HG03342 (cell line): ENCODE data around the gene DYNLL2.
"Not testable (repeated sequence)": the region's sequence is repeated elsewhere in the genome, so short reads cannot be mapped to it uniquely, and the experiment has no call there.

Source experiments
- ATAC-seq: cut with Tn5 transposase; IDR thresholded peaks from one replicate; pipeline ENCODE4 v1.9.1; 2021; ENCODE audit warnings: mild to moderate bottlenecking, moderate library complexity; ENCODE audit not compliant: unreplicated experiment

DYNLL2 gene

GRCh38 chr17:58100506-58100905 is 17.3 kb downstream of the DYNLL2 start:
- no peak for ATAC-seq

GRCh38 chr17:58101898-58102297 is 18.7 kb downstream of the DYNLL2 start:
- ATAC-seq, result not testable (repeated sequence)

DNA sequence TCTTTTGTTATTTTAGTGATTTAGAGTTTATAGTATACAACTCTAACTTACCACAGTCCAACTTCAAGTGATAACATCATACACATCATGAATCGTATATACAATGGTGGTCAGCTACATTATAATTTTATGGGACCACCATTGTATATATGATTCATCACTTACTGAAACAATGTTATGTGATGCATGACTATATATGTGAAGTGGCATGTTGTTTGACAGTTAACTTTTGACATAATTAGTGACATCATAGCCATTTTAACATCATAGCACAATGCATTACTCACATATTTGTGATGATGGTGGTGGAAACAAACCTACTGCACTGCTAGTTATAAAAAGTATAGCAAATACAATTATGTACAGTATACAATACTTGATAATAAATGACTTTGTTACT is 21.9 kb downstream of the DYNLL2 start:
- ATAC-seq, result no peak

DNA sequence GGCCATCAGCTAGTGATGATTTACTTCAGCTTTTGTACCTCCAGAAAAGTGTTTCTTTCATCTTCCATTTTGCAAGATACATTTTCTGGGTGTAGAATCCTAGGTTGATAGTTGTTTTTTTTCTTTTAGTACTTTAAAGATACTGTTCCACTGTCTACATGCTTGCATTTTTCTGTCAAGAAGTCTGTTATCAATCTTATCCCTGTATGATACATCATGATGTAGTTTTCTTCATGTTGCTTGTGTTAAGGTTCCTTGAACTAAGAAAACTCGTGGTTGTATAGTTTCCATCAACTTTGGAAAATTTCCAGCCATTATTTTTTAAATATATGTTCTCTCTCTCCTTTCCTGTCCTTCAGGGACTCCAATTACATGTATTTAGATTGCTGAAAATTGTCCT is 24.1 kb downstream of the DYNLL2 start:
- no peak for ATAC-seq

GRCh38 chr17:58109197-58109596 is 26.0 kb downstream of the DYNLL2 start:
- no peak for ATAC-seq

- ATAC-seq, result no peak
These were observed 26.8 kb downstream of the DYNLL2 start for GRCh38 chr17:58110012-58110411.

DNA sequence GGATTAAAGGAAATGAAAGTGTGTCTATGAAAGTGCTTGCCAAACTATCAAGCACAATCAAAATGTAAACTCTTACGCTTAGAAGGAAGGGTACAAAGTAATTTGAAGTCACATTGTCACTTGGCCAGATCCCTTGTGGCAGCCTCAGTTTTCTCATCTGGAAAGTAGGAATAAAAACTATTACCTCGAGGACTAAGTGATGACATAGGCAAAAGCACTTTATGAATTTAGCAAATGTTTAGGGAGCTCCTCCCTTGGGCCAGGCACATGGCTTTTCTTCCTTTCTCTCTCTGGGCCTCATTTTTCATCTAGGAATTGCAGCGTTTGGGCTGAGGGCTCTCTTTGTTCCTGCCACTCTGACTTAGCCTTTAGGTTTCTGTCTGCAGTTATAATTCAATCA is 28.5 kb downstream of the DYNLL2 start:
- ATAC-seq, result no peak

- ATAC-seq, result no peak
These were observed 29.9 kb downstream of the DYNLL2 start for GRCh38 chr17:58112970-58113631.

- no peak for ATAC-seq
These were observed 30.7 kb downstream of the DYNLL2 start for GRCh38 chr17:58113947-58114346.

DNA sequence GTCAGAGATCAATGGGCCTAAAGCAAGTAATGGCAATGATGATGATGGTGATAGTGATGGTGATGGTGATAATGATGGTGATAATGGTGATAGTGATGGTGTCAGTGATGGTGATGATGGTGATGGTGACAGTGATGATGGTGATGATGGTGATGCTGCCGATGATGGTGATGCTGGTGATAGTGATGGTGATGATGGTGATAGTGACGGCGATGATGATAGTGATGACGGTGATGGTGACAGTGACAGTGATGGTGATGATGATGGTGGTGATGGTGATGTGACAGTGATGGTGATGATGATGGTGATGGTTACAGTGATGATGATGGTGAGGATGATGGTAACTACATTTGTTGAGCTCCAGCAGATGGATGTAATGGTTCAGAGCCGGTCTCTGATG is 34.2 kb downstream of the DYNLL2 start:
- no peak for ATAC-seq

- no peak for ATAC-seq
These were observed 36.3 kb downstream of the DYNLL2 start for GRCh38 chr17:58119491-58119890.

GRCh38 chr17:58120195-58120822 is 37.1 kb downstream of the DYNLL2 start:
- no peak for ATAC-seq

GRCh38 chr17:58121925-58122324 is 38.7 kb downstream of the DYNLL2 start:
- no peak for ATAC-seq

- no peak for ATAC-seq
These were observed 44.6 kb downstream of the DYNLL2 start for GRCh38 chr17:58127846-58128245.

- ATAC-seq, result not testable (repeated sequence)
These were observed 49.5 kb downstream of the DYNLL2 start for GRCh38 chr17:58132697-58133096.

DNA sequence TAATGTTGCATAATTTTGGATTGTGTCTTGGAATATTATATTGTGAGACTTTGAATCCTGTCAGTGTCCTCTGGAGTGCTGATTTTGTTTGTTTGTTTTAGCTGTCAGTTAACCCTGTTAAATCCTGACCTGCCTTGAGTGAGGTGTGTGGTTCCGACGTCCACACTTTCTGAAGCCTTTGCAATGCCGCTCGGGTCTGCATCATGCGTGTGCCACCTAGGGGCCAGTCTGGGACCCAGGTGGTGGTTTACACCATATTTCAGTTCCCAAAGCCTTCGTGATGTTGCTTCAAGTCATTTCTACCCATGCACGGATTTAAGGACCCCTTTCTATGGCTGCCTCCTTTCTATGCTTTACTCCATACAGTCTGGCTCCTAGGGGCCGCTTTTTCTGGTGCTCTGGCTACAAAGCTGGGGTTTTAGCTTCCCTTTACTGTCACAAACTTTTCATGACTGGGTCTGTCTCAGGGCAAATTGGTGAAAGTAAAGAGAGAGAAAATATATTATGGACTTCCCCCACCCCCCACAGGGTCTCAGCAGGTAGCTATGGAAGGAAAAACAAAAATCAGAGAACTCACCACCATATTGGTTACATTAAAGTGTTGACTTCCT is 53.6 kb downstream of the DYNLL2 start:
- no peak for ATAC-seq

DNA sequence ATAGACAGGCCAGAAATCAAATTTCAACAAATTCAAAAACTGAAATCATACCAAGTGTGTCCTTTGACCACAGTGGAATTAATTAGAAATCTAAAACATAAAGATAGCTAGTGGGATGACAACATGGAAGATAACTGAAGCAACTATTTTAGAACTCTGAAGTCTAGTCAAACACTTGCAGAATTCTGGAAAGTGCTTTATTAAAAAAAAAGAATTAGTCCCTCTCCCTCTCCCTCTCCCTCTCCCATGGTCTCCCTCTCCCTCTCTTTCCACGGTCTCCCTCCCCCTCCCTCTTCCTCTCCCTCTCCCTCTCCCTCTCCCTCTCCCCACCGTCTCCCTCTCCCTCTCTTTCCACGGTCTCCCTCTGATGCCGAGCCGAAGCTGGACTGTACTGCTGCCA is 58.3 kb downstream of the DYNLL2 start:
- no peak for ATAC-seq

DNA sequence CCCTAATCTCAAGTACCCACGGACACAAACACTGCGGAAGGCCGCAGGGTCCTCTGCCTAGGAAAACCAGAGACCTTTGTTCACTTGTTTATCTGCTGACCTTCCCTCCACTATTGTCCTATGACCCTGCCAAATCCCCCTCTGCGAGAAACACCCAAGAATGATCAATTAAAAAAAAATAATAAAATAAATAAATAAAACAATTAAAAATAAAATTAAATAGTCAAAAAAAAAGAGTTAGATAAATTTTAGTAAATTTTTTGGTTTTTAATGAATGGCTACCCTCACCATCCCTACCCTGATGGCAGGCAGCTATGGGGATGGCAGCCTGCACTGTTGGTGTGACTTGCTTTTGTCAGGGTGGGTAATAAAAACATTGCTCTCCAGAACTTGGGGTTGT is 60.1 kb downstream of the DYNLL2 start:
- ATAC-seq, result not testable (repeated sequence)

- no peak for ATAC-seq
These were observed 61.6 kb downstream of the DYNLL2 start for GRCh38 chr17:58144801-58145200.
